Naive B cell (primary cell): ENCODE measurements around the gene BCAS1. TPM values are rescaled to one million over a fixed set of nuclear protein-coding genes. Genes with fewer than 3 reads are reported as not detected.
A peak's percentile ranks its signal among the peaks of the same experiment; 100 is the strongest.

Source experiments
- ATAC-seq, 2 donors: fragments of 150-1000 bp; cut with Tn5 transposase; 2 replicates each; pipeline ENCODE4 v1.10.0; 2021; ENCODE audit warnings: low read depth in 2 of 2, mild to moderate bottlenecking in 2 of 2, moderate library complexity in 2 of 2
- DNase-seq: peaks from one replicate; pipeline ENCODE4 v3.0.0; 2022
- H3K27ac Mint-ChIP-seq, 6 donors: one replicate each; pipeline ENCODE4 v1.8.0; 2020 to 2022; ENCODE audit warnings: mild to moderate bottlenecking in 6 of 6, mixed read lengths in 6 of 6, moderate library complexity in 5 of 6, inconsistent platforms in 2 of 6
- H3K27me3 Mint-ChIP-seq, 3 donors: one replicate each; pipeline ENCODE4 v1.8.0; 2021 to 2022; ENCODE audit warnings: mixed read lengths in 3 of 3, mild to moderate bottlenecking in 1 of 3
- H3K36me3 Mint-ChIP-seq, 2 donors: one replicate each; pipeline ENCODE4 v1.8.0; 2020 to 2022; ENCODE audit warnings: mixed read lengths in 2 of 2, inconsistent platforms in 1 of 2, mild to moderate bottlenecking in 1 of 2
- H3K4me1 Mint-ChIP-seq, 3 donors: one replicate each; pipeline ENCODE4 v1.8.0; 2020 to 2022; ENCODE audit warnings: mixed read lengths in 3 of 3, inconsistent platforms in 1 of 3, mild to moderate bottlenecking in 1 of 3, moderate library complexity in 1 of 3
- H3K4me3 Mint-ChIP-seq, 8 donors: one replicate each; pipeline ENCODE4 v1.8.0; 2020 to 2022; ENCODE audit warnings: mild to moderate bottlenecking in 8 of 8, mixed read lengths in 8 of 8, moderate library complexity in 8 of 8, inconsistent platforms in 2 of 8
- H3K9me3 Mint-ChIP-seq, 7 donors: one replicate each; pipeline ENCODE4 v1.8.0; 2020 to 2022; ENCODE audit warnings: mixed read lengths in 7 of 7, mild to moderate bottlenecking in 5 of 7, inconsistent platforms in 2 of 7, moderate library complexity in 1 of 7
- polyA plus RNA-seq, 6 donors: library from polyadenylated mRNA; unstranded; fragments of 300-500 nt; fragmentation: Illumina TruSeq; gene quantifications; one replicate each; pipeline ENCODE4 v1.2.3, GENCODE V29; 2021; ENCODE audit warnings: low read depth in 6 of 6

The BCAS1 gene
- polyA plus RNA-seq, 6 donors from 2014 or later: 0.19 to 0.23 TPM; not detected in 4

GRCh38 chr20:54095824-54096223 is 25.4 kb upstream of the BCAS1 start:
- H3K27ac Mint-ChIP-seq: no peak overlapping the region
- no peaks in the 10 kb centered on the region for H3K36me3 Mint-ChIP-seq
- no peak for DNase-seq
- peaks cover 0 to 5% (median 0%) of the 10 kb centered on the region in 7 donors for H3K9me3 Mint-ChIP-seq
- no peak for ATAC-seq
- peaks cover 0 to 4% (median 3%) of the 10 kb centered on the region in 3 donors for H3K4me1 Mint-ChIP-seq
- peaks cover 6 to 22% (median 8%) of the 10 kb centered on the region in 3 donors for H3K27me3 Mint-ChIP-seq
- H3K4me3 Mint-ChIP-seq: no peak overlapping the region

- DNase-seq: no peak
- Mint-ChIP-seq H3K9me3 (no peaks in the 10 kb centered on the region), H3K27me3 (peaks cover 0 to 10% (median 8%) of the 10 kb centered on the region in 3 donors), H3K4me1 (peaks cover 7 to 14% (median 13%) of the 10 kb centered on the region in 3 donors), H3K36me3 (no peaks in the 10 kb centered on the region), H3K4me3 (no peak overlapping the region), H3K27ac (no peak overlapping the region)
- no peak for ATAC-seq
Observed at GRCh38 chr20:54094268-54094580, 23.8 kb upstream of the BCAS1 start.

- Mint-ChIP-seq H3K27me3 (peaks cover 0 to 8% (median 7%) of the 10 kb centered on the region in 3 donors), H3K27ac (no peak overlapping the region), H3K9me3 (no peaks in the 10 kb centered on the region), H3K4me1 (peaks cover 7 to 14% (median 13%) of the 10 kb centered on the region in 3 donors), H3K36me3 (no peaks in the 10 kb centered on the region), H3K4me3 (no peak overlapping the region)
- ATAC-seq (no peak), DNase-seq (no peak)
Observed at GRCh38 chr20:54093423-54094267, 23.3 kb upstream of the BCAS1 start.

- no peaks in the 10 kb centered on the region for H3K36me3 Mint-ChIP-seq
Observed at GRCh38 chr20:54092021-54092420, 21.6 kb upstream of the BCAS1 start.

GRCh38 chr20:54091120-54091480 is 20.7 kb upstream of the BCAS1 start:
- ATAC-seq (no peak), DNase-seq (no peak)
- H3K9me3 Mint-ChIP-seq: no peaks in the 10 kb centered on the region
- no peak overlapping the region for H3K27ac Mint-ChIP-seq
- peak overlapping the region in 1 of 8 donors; percentile 25 for H3K4me3 Mint-ChIP-seq
- no peaks in the 10 kb centered on the region for H3K36me3 Mint-ChIP-seq
- H3K27me3 Mint-ChIP-seq: no peaks in the 10 kb centered on the region
- peaks cover 7 to 14% (median 13%) of the 10 kb centered on the region in 3 donors for H3K4me1 Mint-ChIP-seq

More at GRCh38 chr20:54092021-54092420, 21.6 kb upstream of the BCAS1 start:
- Mint-ChIP-seq H3K4me1 (peaks cover 7 to 14% (median 13%) of the 10 kb centered on the region in 3 donors), H3K27me3 (peaks cover 0 to 7% (median 0%) of the 10 kb centered on the region in 3 donors), H3K9me3 (no peaks in the 10 kb centered on the region), H3K4me3 (no peak overlapping the region), H3K27ac (no peak overlapping the region)
- DNase-seq: no peak
- ATAC-seq: no peak

- peak; percentile 5 for DNase-seq
- Mint-ChIP-seq H3K27me3 (no peaks in the 10 kb centered on the region), H3K36me3 (no peaks in the 10 kb centered on the region), H3K4me1 (peaks cover 7 to 14% (median 13%) of the 10 kb centered on the region in 3 donors), H3K9me3 (no peaks in the 10 kb centered on the region), H3K4me3 (peak overlapping the region in 1 of 8 donors; percentile 30), H3K27ac (peak overlapping the region in 2 of 6 donors; percentile 51 to 84)
- ATAC-seq: peak; percentile 60 to 79
Observed at GRCh38 chr20:54090230-54091119, 20.1 kb upstream of the BCAS1 start.

- Mint-ChIP-seq H3K27me3 (no peaks in the 10 kb centered on the region), H3K4me3 (no peak overlapping the region), H3K4me1 (peaks cover 15 to 26% (median 23%) of the 10 kb centered on the region in 3 donors), H3K9me3 (peaks cover 0 to 5% (median 0%) of the 10 kb centered on the region in 7 donors), H3K36me3 (peaks cover 0 to 5% of the 10 kb centered on the region in 2 donors), H3K27ac (peak overlapping the region in 1 of 6 donors; percentile 26)
- no peak for ATAC-seq
- DNase-seq: no peak
Observed at GRCh38 chr20:54088430-54088829, 18.0 kb upstream of the BCAS1 start.

- ATAC-seq: no peak
- no peak overlapping the region for H3K27ac Mint-ChIP-seq
- H3K4me1 Mint-ChIP-seq: peaks cover 18 to 34% (median 25%) of the 10 kb centered on the region in 3 donors
- no peak for DNase-seq
- H3K27me3 Mint-ChIP-seq: no peaks in the 10 kb centered on the region
- peaks cover 0 to 5% of the 10 kb centered on the region in 2 donors for H3K36me3 Mint-ChIP-seq
- H3K4me3 Mint-ChIP-seq: no peak overlapping the region
- H3K9me3 Mint-ChIP-seq: peaks cover 0 to 5% (median 0%) of the 10 kb centered on the region in 7 donors
Observed at GRCh38 chr20:54086507-54087039, 16.2 kb upstream of the BCAS1 start.

- H3K4me1 Mint-ChIP-seq: peaks cover 21 to 32% (median 22%) of the 10 kb centered on the region in 3 donors
- H3K27ac Mint-ChIP-seq: peak overlapping the region in 1 of 6 donors; percentile 68
- no peak overlapping the region for H3K4me3 Mint-ChIP-seq
- peaks cover 0 to 5% (median 0%) of the 10 kb centered on the region in 7 donors for H3K9me3 Mint-ChIP-seq
- H3K36me3 Mint-ChIP-seq: peaks cover 0 to 8% of the 10 kb centered on the region in 2 donors
- ATAC-seq (no peak), DNase-seq (no peak)
- no peaks in the 10 kb centered on the region for H3K27me3 Mint-ChIP-seq
Observed at GRCh38 chr20:54085910-54086309, 15.5 kb upstream of the BCAS1 start.

GRCh38 chr20:54085425-54085824 is 15.0 kb upstream of the BCAS1 start:
- Mint-ChIP-seq H3K4me3 (no peak overlapping the region), H3K4me1 (peaks cover 17 to 32% (median 18%) of the 10 kb centered on the region in 3 donors), H3K36me3 (peaks cover 0 to 8% of the 10 kb centered on the region in 2 donors), H3K27me3 (no peaks in the 10 kb centered on the region), H3K27ac (no peak overlapping the region), H3K9me3 (peaks cover 0 to 5% (median 0%) of the 10 kb centered on the region in 7 donors)
- ATAC-seq (no peak), DNase-seq (no peak)

GRCh38 chr20:54084727-54085388 is 14.5 kb upstream of the BCAS1 start:
- no peaks in the 10 kb centered on the region for H3K27me3 Mint-ChIP-seq
- peaks cover 0 to 8% of the 10 kb centered on the region in 2 donors for H3K36me3 Mint-ChIP-seq
- ATAC-seq (no peak), DNase-seq (no peak)
- H3K27ac Mint-ChIP-seq: no peak overlapping the region
- no peak overlapping the region for H3K4me3 Mint-ChIP-seq
- peaks cover 12 to 27% (median 14%) of the 10 kb centered on the region in 3 donors for H3K4me1 Mint-ChIP-seq
- H3K9me3 Mint-ChIP-seq: peaks cover 0 to 5% (median 0%) of the 10 kb centered on the region in 7 donors

GRCh38 chr20:54084193-54084592 is 13.8 kb upstream of the BCAS1 start:
- peaks cover 0 to 8% of the 10 kb centered on the region in 2 donors for H3K36me3 Mint-ChIP-seq
- ATAC-seq: no peak
- no peak for DNase-seq
- H3K4me1 Mint-ChIP-seq: peaks cover 13 to 29% (median 18%) of the 10 kb centered on the region in 3 donors
- peaks cover 0 to 5% (median 0%) of the 10 kb centered on the region in 7 donors for H3K9me3 Mint-ChIP-seq
- H3K4me3 Mint-ChIP-seq: no peak overlapping the region
- H3K27ac Mint-ChIP-seq: peak overlapping the region in 3 of 6 donors; percentile 39 to 90 (median 84)
- H3K27me3 Mint-ChIP-seq: no peaks in the 10 kb centered on the region
